Measurements from ENCODE around the gene MYBPC1. TPM values are rescaled to one million over a fixed set of nuclear protein-coding genes. Genes with fewer than 3 reads are reported as not detected.
A peak's percentile ranks its signal among the peaks of the same experiment; 100 is the strongest.

MYBPC1 gene
- total and polyA plus RNA-seq, 2 of the 13 experiments (the other 11 are each of a cell fraction or from before 2014, with no cell fraction given) = 0.31 to 0.53 TPM

GRCh38 chr12:101697197-101697929 lies 102.6 kb downstream of the MYBPC1 start, which contains the start of gene CHPT1 (continued):
- TF ChIP-seq ZNF513 (CRISPR knock-in tag; conservative IDR thresholded peaks at IDR 0.05) (no peak), THAP9 (CRISPR knock-in tag; IDR thresholded peaks at IDR 0.05; ENCODE audit: borderline replicate concordance) (no peak), ZNF329 (CRISPR knock-in tag; IDR thresholded peaks at IDR 0.05; ENCODE audit: low read depth) (no peak), MAZ (IDR thresholded peaks at IDR 0.05; ENCODE audit: borderline replicate concordance, low read depth, low read length) (peak; percentile 17; the same call in 1 of the 2 replicates), MAZ (CRISPR knock-in tag; IDR thresholded peaks at IDR 0.05; ENCODE audit: low read depth) (peak; percentile 36; the same call in 1 of the 2 replicates), ZNF614 (CRISPR knock-in tag; IDR thresholded peaks at IDR 0.05; ENCODE audit: borderline replicate concordance) (no peak; the same call in 1 of the 2 replicates), ZNF891 (CRISPR knock-in tag; IDR thresholded peaks at IDR 0.05) (0 out of 2 replicates have a peak, but pooled peaks have one; percentile 19), RARG (CRISPR knock-in tag; IDR thresholded peaks at IDR 0.05; ENCODE audit: low read depth) (no peak), ZBTB7A (CRISPR knock-in tag; IDR thresholded peaks at IDR 0.05) (no peak), CREM (IDR thresholded peaks at IDR 0.05) (no peak), CREM (CRISPR knock-in tag; IDR thresholded peaks at IDR 0.05) (no peak), ZNF598 (CRISPR knock-in tag; IDR thresholded peaks at IDR 0.05; ENCODE audit: borderline replicate concordance) (no peak), PHF21A (CRISPR knock-in tag; IDR thresholded peaks at IDR 0.05) (no peak), ZNF552 (CRISPR knock-in tag; IDR thresholded peaks at IDR 0.05; ENCODE audit: borderline replicate concordance) (no peak), KLF12 (CRISPR knock-in tag; IDR thresholded peaks at IDR 0.05; ENCODE audit: borderline replicate concordance) (no peak), MATR3 (CRISPR knock-in tag; IDR thresholded peaks at IDR 0.05) (no peak), ZNF772 (CRISPR knock-in tag; IDR thresholded peaks at IDR 0.05) (0 out of 2 replicates have a peak, but pooled peaks have one; percentile 2), HOXD1 (CRISPR knock-in tag; IDR thresholded peaks at IDR 0.05) (no peak), PRMT3 (CRISPR knock-in tag; IDR thresholded peaks at IDR 0.05; ENCODE audit: borderline replicate concordance, low read depth) (no peak), RXRA (CRISPR knock-in tag; IDR thresholded peaks at IDR 0.05) (peak; percentile 45), PRDM4 (CRISPR knock-in tag; IDR thresholded peaks at IDR 0.05; ENCODE audit: borderline replicate concordance) (no peak), ZNF781 (CRISPR knock-in tag; IDR thresholded peaks at IDR 0.05; ENCODE audit: borderline replicate concordance, not compliant biosample characterization) (no peak), ZNF550 (CRISPR knock-in tag; IDR thresholded peaks at IDR 0.05; ENCODE audit: borderline replicate concordance) (no peak), CBX1 (IDR thresholded peaks at IDR 0.05; ENCODE audit: low read depth) (no peak)
